Astrocyte of the cerebellum (primary cell): ENCODE measurements around the gene RAB3IL1.

ENCODE experiments used
- DNase-seq: peaks from one replicate; pipeline ENCODE4 v3.0.0-alpha.2; 2011; ENCODE audit warnings: low read depth
- H3K4me3 ChIP-seq: 2 replicates; pipeline ENCODE4 v1.5.1; 2011; ENCODE audit warnings: mild to moderate bottlenecking, low read depth, low read length, moderate library complexity
- CTCF ChIP-seq: IDR thresholded peaks from 2 replicates; pipeline ENCODE4 v1.5.1; 2012; ENCODE audit warnings: low read length, low read depth, moderate library complexity, mild to moderate bottlenecking; ENCODE audit errors: missing control alignments
- in situ Hi-C: cut with HindIII; loops from 2 replicates; pipeline ENCODE4 v1.10.0; 2017; ENCODE audit warnings: low sequenced_read_pairs

RAB3IL1 gene

DNA sequence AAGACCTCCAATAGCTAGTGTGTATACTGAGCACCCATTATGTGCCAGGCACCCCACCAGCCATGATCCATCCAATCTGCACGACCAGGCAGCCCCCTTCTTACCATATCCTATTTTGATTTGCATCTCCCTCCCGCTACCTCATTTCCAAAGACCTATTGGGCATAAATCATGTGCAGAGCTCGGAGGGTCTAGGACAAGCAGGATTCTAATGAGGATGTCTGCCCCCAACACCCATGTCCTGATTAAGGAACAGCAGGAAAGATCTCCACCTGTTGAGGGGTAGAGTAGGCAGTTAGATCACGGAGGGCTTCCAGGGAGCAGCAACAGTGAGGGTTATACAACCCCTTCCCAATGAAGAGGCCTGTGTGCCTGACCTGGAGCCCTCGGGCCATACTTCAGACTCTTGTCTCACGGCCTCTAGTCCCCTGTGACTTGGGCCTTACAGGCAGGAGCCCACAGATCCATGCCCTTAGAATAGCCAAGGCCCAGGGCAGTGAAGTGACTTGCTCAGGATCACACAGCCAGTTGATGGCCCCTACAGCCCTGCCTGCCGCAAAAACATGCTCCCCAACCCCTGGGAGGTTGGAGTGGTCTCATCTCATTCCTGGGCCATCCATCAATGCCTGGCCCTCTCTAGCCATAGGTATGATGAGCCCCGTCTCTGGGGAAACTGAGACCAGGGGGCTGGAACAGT, 3.5 kb downstream of the RAB3IL1 start:
- H3K4me3 ChIP-seq: no peak overlapping the region
- TF ChIP-seq CTCF: no peak
- DNase-seq: no peak
- in situ Hi-C loops: loop anchor here (5.0 kb wide), 1 partner anchor 158 kb away; no protein-coding TSS in a partner anchor

DNA sequence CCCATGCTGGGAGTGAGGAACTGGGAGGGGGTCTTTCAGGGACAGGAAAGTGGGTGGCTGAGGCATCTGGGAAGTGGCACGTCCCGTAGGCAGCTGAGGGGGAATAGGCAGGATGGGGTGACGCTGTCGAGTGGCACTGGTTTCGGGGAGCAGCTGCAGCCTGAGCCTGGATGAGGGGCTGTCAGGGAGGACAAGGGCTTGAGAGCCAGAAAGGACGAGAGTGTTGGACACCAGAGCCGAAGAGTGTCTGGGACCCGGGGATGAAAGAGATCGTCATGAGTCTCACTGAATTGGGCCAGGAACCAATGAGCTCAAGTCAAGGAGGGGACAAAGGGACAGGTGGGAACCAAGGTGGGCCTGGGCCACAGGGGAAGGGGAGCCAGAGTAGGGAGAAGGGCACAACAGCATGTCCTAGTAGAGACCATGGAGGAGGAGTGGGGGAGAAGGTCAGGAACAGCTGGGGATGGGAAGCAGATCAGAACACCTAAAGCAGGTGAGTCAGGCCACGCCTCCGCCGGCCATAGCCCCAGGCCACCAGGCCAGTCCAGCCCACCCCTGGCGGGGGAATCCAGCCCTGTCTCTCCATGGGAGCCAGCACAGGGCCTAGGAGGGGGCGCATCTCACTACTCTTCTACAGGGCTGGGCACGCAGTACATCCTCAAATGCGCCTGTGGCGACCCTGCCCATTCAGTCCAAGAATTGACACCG, 4.2 kb downstream of the RAB3IL1 start:
- H3K4me3 ChIP-seq: no peak overlapping the region
- in situ Hi-C loops: loop anchor here (5.0 kb wide), 1 partner anchor 159 kb away; no protein-coding TSS in a partner anchor
- no peak for DNase-seq
- no peak for TF ChIP-seq CTCF

DNA sequence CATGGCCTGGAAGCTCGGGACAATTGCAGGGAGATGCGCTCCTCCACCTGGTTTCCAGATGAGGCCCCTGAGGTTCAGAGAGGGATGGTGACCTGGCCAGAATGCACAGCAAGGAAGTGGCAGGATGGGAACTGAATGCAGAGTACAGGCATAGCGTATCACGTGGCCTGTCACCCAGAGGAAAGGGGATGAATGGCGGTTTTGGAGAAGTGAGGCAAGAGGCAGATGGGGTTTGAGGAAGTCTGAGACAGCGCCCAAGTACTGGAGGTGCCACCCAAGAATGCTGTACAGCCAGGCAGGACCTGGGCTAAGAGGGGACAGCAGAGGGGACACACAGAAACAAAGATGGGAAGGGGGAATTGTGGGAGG, 4.9 kb downstream of the RAB3IL1 start:
- H3K4me3 ChIP-seq: no peak overlapping the region
- no peak for TF ChIP-seq CTCF
- in situ Hi-C loops: loop anchor here (5.0 kb wide), 1 partner anchor 160 kb away; no protein-coding TSS in a partner anchor
- DNase-seq: no peak

- no peak overlapping the region for H3K4me3 ChIP-seq
- no peak for TF ChIP-seq CTCF
- in situ Hi-C loops: loop anchor here (5.0 kb wide), 1 partner anchor 160 kb away; no protein-coding TSS in a partner anchor
- DNase-seq: no peak
Measured at GRCh38 chr11:61911701-61912529, 5.5 kb downstream of the RAB3IL1 start.

- DNase-seq: no peak
- no peak overlapping the region for H3K4me3 ChIP-seq
- no peak for TF ChIP-seq CTCF
- in situ Hi-C loops: loop anchor here (5.0 kb wide), 1 partner anchor 161 kb away; no protein-coding TSS in a partner anchor
Measured at GRCh38 chr11:61911128-61911700, 6.2 kb downstream of the RAB3IL1 start.
